ENCODE data around the gene ZBTB8OS. TPM values are rescaled to one million over a fixed set of nuclear protein-coding genes. Genes with fewer than 3 reads are reported as not detected.

Gene ZBTB8OS
- total and polyA plus RNA-seq, 2 of the 8 experiments (the other 6 are each of a cell fraction or from before 2014, with no cell fraction given) = 68.0 to 74.2 TPM

GRCh38 chr1:32636914-32637645 lies 13.3 kb downstream of the ZBTB8OS start:
- Histone ChIP-seq H3K27ac (ENCODE audit: low read depth, low read length) (no peak overlapping the region), H3K23me2 (ENCODE audit: low read depth, low read length) (peaks cover 2% of the 10 kb centered on the region; the same call in 1 of the 2 replicates), H3K14ac (ENCODE audit: insufficient read length) (no peak overlapping the region), H3K79me2 (ENCODE audit: control insufficient read depth in 1 of 2, insufficient read depth in 2 of 2, low read length in 2 of 2) (peaks cover 0 to 41% of the 10 kb centered on the region in 2 experiments; a peak in 2 of 4 replicates), H3K4me3 (ENCODE audit: extremely low read depth in 1 of 4, insufficient read depth in 2 of 4, low read depth in 3 of 4, low read length in 4 of 4) (no peak overlapping the region), H3K18ac (ENCODE audit: extremely low read depth, low read length) (no peak overlapping the region), H2AK5ac (ENCODE audit: low read depth, low read length) (no peak overlapping the region), H4K5ac (ENCODE audit: insufficient read length, low read depth, low read length) (no peak overlapping the region), H4K8ac (ENCODE audit: extremely low read depth, insufficient read depth, low read length) (no peak overlapping the region), H3K9ac (replicated peaks in 1 of 4; ENCODE audit: extremely low read depth in 1 of 4, low read depth in 3 of 4, low read length in 3 of 4) (no peak overlapping the region), H2BK15ac (ENCODE audit: low read length) (no peak overlapping the region), H3K79me1 (ENCODE audit: low read depth, low read length) (no peaks in the 10 kb centered on the region; the same call in 1 of the 2 replicates), H3K4me1 (replicated peaks in 1 of 4; ENCODE audit: control insufficient read depth in 3 of 4, insufficient read depth in 4 of 4, low read length in 3 of 4) (peaks cover 8 to 21% (median 17%) of the 10 kb centered on the region in 4 experiments), H4K20me1 (replicated peaks in 1 of 2; ENCODE audit: control insufficient read depth in 1 of 2, insufficient read depth in 2 of 2, low read length in 2 of 2) (no peaks in the 10 kb centered on the region), H3K36me3 (ENCODE audit: control insufficient read depth in 2 of 4, insufficient read depth in 4 of 4, low read length in 3 of 4) (peaks cover 0 to 24% (median 0%) of the 10 kb centered on the region in 4 experiments; a peak in 1 of 8 replicates), H2BK120ac (replicated peaks; ENCODE audit: low read depth, low read length) (no peak overlapping the region), H3K56ac (replicated peaks; ENCODE audit: insufficient read length, low read depth, low read length) (no peak overlapping the region), H3K23ac (ENCODE audit: insufficient read length) (no peak overlapping the region), H4K91ac (replicated peaks; ENCODE audit: insufficient read length, low read length) (no peak overlapping the region), H2BK5ac (ENCODE audit: low read depth, low read length) (no peak overlapping the region), H2AFZ (ENCODE audit: low read length) (no peak overlapping the region), H3K4me2 (ENCODE audit: insufficient read depth in 1 of 2, low read depth in 2 of 2, low read length in 2 of 2) (peak overlapping the region; percentile 7 to 44; a peak in 2 of 4 replicates), H3K27me3 (replicated peaks in 1 of 4; ENCODE audit: control insufficient read depth in 3 of 4, extremely low read depth in 1 of 4, insufficient read depth in 3 of 4, low read length in 3 of 4) (no peaks in the 10 kb centered on the region), H2BK20ac (ENCODE audit: low read length) (no peak overlapping the region), H3K4ac (replicated peaks; ENCODE audit: insufficient read length, low read depth, low read length) (no peak overlapping the region), H3K9me3 (ENCODE audit: insufficient read depth in 2 of 2, low read depth in 1 of 2, low read length in 1 of 2) (no peaks in the 10 kb centered on the region), H2BK12ac (ENCODE audit: low read depth, low read length) (no peak overlapping the region)
- DNase-seq (ENCODE audit: low read depth in 1 of 2, low spot score in 2 of 2) (no peak), FAIRE-seq (no peak)
- POLR2A ChIA-PET (ENCODE audit: partially characterized antibody) = interaction anchor here (0.6 to 10.1 kb wide), 7 partner anchors 8 to 86 kb away, joined by 3 to 115 read pairs (median 5); partner anchors contain the start of genes RBBP4 and ZBTB8OS
- WGBS, 2 experiments (ENCODE audit: extremely low coverage in 1 of 2, insufficient coverage in 1 of 2, insufficient read length in 1 of 2, insufficient replicate concordance in 2 of 2, low coverage in 1 of 2, low lambda C conversion rate in 2 of 2, missing lambda C conversion rate in 1 of 2) = 80% methylated on average over 16 of the region's 16 CpGs; no CpG with 5 or more reads in 1 of the 2 experiments
- TF ChIP-seq SIRT6 (IDR thresholded peaks at IDR 0.05; ENCODE audit: low read length) (no peak), CHD1 (IDR thresholded peaks at IDR 0.05; ENCODE audit: low read depth, low read length) (no peak), RBBP5 (IDR thresholded peaks at IDR 0.05; ENCODE audit: borderline replicate concordance, low read depth, low read length) (no peak), SIN3A (conservative IDR thresholded peaks at IDR 0.05 in 1 of 2, IDR thresholded peaks at IDR 0.05 in 1 of 2; ENCODE audit: low read depth in 1 of 2, low read length in 2 of 2) (no peak)
- CTCF ChIA-PET (ENCODE audit: partially characterized antibody) = interaction anchor here (0.6 to 1.6 kb wide), 6 partner anchors 10 to 266 kb away, joined by 3 to 4 read pairs (median 3); no protein-coding TSS in a partner anchor

Data from H1 (cell line).